Astrocyte (in vitro differentiated cells and primary cell): ENCODE measurements around the gene TSPAN4.

Source experiments
- CTCF ChIP-seq: IDR thresholded peaks from 2 replicates; pipeline ENCODE4 v1.5.1; 2011; ENCODE audit warnings: low read depth, mild to moderate bottlenecking, inconsistent platforms, low read length, moderate library complexity; ENCODE audit not compliant: insufficient read depth
- EZH2 ChIP-seq: IDR thresholded peaks from 2 replicates; pipeline ENCODE4 v1.6.1; 2012; ENCODE audit warnings: mild to moderate bottlenecking, low read length, inconsistent platforms; ENCODE audit not compliant: insufficient read depth

- TF ChIP-seq EZH2: no peak
- TF ChIP-seq CTCF: no peak
Observed at GRCh38 chr11:797296-798092, 45.2 kb upstream of the TSPAN4 start.
